Loucy (cell line): Measurements from ENCODE around the gene DCAF17.
"Not testable (repeated sequence)": the region's sequence is repeated elsewhere in the genome, so short reads cannot be mapped to it uniquely, and the experiment has no call there.

ENCODE experiments used
- EZH2phosphoT487 ChIP-seq: fragments of 200-600 bp; IDR thresholded peaks from 2 replicates; pipeline ENCODE4 v1.6.1; 2018; ENCODE audit warnings: antibody characterized with exemption, mild to moderate bottlenecking, moderate library complexity, borderline replicate concordance
- TF ChIP-seq, protein P1 (sequence below): fragments of 200-600 bp; sonication (generic); conservative IDR thresholded peaks from 2 replicates; pipeline ENCODE4 v1.5.1; 2014; ENCODE audit warnings: mild to moderate bottlenecking, antibody characterized with exemption, low read length

DNA sequence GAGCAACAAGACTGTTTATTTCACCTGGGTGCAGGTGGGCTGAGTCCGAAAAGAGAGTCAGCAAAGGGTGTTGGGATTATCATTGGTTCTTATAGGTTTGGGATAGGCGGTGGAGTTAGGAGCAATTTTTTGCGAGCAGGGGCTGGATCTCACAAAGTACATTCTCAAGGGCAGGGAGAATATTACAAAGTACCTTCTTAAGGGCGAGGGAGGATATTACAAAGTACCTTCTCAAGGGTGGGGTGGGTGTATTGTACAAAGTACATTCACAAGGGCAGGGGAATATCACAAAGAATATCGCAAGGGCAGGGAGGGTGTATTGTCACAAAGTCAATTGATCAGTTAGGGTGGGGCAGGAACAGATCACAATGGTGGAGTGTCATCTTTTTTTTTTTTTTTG, 63.6 kb downstream of the DCAF17 start:
- not testable (repeated sequence) for TF ChIP-seq EZH2phosphoT487
- TF ChIP-seq, protein P1, sequence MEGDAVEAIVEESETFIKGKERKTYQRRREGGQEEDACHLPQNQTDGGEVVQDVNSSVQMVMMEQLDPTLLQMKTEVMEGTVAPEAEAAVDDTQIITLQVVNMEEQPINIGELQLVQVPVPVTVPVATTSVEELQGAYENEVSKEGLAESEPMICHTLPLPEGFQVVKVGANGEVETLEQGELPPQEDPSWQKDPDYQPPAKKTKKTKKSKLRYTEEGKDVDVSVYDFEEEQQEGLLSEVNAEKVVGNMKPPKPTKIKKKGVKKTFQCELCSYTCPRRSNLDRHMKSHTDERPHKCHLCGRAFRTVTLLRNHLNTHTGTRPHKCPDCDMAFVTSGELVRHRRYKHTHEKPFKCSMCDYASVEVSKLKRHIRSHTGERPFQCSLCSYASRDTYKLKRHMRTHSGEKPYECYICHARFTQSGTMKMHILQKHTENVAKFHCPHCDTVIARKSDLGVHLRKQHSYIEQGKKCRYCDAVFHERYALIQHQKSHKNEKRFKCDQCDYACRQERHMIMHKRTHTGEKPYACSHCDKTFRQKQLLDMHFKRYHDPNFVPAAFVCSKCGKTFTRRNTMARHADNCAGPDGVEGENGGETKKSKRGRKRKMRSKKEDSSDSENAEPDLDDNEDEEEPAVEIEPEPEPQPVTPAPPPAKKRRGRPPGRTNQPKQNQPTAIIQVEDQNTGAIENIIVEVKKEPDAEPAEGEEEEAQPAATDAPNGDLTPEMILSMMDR, result not testable (repeated sequence)
